ENCODE results near the gene TBL1XR1.

DNA sequence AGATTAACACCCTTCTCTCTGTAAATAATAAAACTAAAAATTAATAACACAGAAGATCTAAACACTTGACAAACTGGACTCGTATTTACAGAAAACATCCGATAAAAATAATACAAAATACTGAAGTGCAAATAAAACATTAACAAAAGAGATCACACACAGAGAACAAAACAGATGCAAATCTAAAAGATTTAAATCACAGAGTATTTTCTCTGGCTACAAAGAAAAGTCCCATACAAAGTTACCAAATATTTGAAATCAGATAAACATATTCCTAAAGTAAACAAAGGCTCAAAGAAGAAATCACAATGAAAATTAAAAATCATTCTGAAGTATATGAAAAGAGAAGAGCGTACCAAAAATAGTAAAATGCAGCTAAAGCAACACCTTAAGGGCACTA lies 42.5 kb downstream of the TBL1XR1 start:
- TF ChIP-seq, protein P1, sequence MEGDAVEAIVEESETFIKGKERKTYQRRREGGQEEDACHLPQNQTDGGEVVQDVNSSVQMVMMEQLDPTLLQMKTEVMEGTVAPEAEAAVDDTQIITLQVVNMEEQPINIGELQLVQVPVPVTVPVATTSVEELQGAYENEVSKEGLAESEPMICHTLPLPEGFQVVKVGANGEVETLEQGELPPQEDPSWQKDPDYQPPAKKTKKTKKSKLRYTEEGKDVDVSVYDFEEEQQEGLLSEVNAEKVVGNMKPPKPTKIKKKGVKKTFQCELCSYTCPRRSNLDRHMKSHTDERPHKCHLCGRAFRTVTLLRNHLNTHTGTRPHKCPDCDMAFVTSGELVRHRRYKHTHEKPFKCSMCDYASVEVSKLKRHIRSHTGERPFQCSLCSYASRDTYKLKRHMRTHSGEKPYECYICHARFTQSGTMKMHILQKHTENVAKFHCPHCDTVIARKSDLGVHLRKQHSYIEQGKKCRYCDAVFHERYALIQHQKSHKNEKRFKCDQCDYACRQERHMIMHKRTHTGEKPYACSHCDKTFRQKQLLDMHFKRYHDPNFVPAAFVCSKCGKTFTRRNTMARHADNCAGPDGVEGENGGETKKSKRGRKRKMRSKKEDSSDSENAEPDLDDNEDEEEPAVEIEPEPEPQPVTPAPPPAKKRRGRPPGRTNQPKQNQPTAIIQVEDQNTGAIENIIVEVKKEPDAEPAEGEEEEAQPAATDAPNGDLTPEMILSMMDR (IDR thresholded peaks at IDR 0.05), result no peak
- TF ChIP-seq POLR2A (IDR thresholded peaks at IDR 0.05), result no peak
